HFFc6 (cell line): ENCODE data around the gene SLAMF9. TPM values are rescaled to one million over a fixed set of nuclear protein-coding genes. Genes with fewer than 3 reads are reported as not detected.

Source experiments
- DNase-seq: peaks from one replicate; pipeline ENCODE4 v3.0.0-alpha.2; 2018
- H3K27ac Mint-ChIP-seq: 2 replicates; pipeline ENCODE4 v1.8.0; 2020; ENCODE audit warnings: mild to moderate bottlenecking, mixed read lengths
- H3K27me3 Mint-ChIP-seq: 2 replicates; pipeline ENCODE4 v1.8.0; 2021; ENCODE audit warnings: mild to moderate bottlenecking, moderate library complexity, mixed read lengths; ENCODE audit not compliant: insufficient read depth
- H3K36me3 Mint-ChIP-seq: 2 replicates; pipeline ENCODE4 v1.8.0; 2021; ENCODE audit warnings: low read depth, mixed read lengths
- H3K4me1 Mint-ChIP-seq: 2 replicates; pipeline ENCODE4 v1.8.0; 2020; ENCODE audit warnings: low read depth, mixed read lengths
- H3K4me3 Mint-ChIP-seq: 2 replicates; pipeline ENCODE4 v1.8.0; 2020; ENCODE audit warnings: mild to moderate bottlenecking, moderate library complexity, mixed read lengths
- H3K9me3 Mint-ChIP-seq: 2 replicates; pipeline ENCODE4 v1.8.0; 2020; ENCODE audit warnings: mild to moderate bottlenecking, mixed read lengths
- CTCF ChIP-seq: fragments of 200-600 bp; sonication (generic); IDR thresholded peaks from 2 replicates; pipeline ENCODE4 v1.5.0; 2021; ENCODE audit warnings: antibody characterized with exemption, mild to moderate bottlenecking
- total RNA-seq, 6 experiments: library from RNA; stranded (reverse); fragmentation: NEBNext Ultra II Directional; extraction: Animal tissue kit (Norgen Biotek cat#: 25700); gene quantifications; 2 replicates in 1 of 6; 3 replicates in 5 of 6; pipeline ENCODE4 v1.2.3, GENCODE V29; 2021

The SLAMF9 gene
- total RNA-seq, 6 experiments from 2014 or later = 0.41 to 0.51 (median 0.46) TPM; not detected in 3

DNA sequence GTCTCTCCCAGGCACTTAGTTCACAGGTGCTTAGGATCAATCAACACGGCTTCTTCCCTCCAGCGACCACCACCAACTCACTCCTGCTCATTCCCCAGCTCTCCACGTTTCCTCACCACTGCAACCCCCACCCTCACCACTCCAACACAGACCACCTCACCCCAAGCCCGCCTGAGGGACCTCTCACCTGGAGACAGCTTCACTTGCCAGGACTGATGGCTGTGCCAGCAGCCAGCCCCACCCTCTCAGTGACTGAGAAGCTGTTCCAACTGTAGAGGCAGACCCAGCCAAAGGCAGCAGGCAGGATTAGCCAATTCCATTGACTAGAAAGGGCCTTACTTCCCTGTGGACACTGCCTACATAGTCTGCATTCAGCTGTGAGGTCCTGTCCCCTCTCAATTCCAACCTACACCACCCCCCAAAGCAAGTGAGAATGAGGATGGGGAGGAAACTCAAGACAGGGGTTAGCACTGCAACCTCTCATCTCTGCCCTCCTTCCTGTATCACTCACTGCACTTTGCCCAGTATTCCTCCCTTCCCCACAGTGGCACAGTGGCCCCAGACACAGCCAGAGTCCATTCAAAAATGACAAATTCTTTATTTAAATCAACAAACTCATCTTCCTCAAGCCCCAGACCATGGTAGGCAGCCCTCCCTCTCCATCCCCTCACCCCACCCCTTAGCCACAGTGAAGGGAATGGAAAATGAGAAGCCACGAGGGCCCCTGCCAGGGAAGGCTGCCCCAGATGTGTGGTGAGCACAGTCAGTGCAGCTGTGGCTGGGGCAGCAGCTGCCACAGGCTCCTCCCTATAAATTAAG is 36.3 kb downstream of the SLAMF9 start:
- no peak for TF ChIP-seq CTCF
- H3K27ac Mint-ChIP-seq = peak overlapping the region; percentile 94
- H3K9me3 Mint-ChIP-seq = no peaks in the 10 kb centered on the region
- DNase-seq = no peak
- peaks cover 65% of the 10 kb centered on the region for H3K36me3 Mint-ChIP-seq
- peak overlapping the region; percentile 54 for H3K4me3 Mint-ChIP-seq
- peaks cover 14% of the 10 kb centered on the region; the same call in 1 of the 2 replicates for H3K27me3 Mint-ChIP-seq
- H3K4me1 Mint-ChIP-seq = peaks cover 100% of the 10 kb centered on the region

DNA sequence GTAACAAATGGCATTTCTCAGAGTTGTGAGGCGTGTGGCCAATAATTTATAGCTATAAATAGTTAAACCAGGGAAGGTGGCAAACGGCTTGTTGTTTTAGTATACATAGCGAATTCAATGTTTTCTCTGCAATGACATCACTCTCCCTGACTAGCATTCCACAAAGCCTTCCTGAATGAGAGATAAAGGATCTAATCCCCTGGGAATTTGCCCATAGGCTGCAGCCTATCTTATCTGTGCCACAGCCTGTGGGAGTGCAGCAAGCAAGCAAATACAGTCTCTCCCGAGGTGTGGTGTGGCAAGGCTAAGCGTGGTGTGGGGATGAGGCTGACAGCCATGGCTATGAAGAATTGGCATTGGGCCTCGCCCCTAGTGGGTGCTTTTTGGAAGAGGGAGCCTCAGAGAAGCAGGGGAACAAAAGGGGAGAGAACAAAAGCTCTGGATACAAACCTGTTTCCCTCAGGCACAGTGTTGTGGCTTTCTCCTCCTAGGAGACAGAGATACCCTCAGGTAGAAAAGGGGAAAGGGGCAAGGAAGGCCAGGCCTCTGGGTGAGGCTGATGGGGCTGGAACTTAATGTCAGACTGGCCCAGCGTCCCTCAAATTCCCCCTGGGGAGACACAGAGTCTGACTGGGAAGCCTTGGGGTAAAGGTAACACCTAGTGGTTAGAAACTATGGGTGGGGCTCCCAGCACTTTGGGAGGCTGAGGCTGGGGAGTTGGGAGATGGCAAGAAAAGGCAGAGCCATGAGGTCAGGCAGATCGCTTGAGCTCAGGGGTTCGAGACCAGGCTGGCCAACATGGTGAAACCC is 37.6 kb downstream of the SLAMF9 start:
- Mint-ChIP-seq H3K27ac (peak overlapping the region; percentile 94), H3K4me3 (peak overlapping the region; percentile 70), H3K4me1 (peaks cover 100% of the 10 kb centered on the region), H3K27me3 (peaks cover 14% of the 10 kb centered on the region; the same call in 1 of the 2 replicates), H3K9me3 (no peaks in the 10 kb centered on the region), H3K36me3 (peaks cover 62% of the 10 kb centered on the region)
- TF ChIP-seq CTCF = peak; percentile 32; the same call in 1 of the 2 replicates
- peak; percentile 94 for DNase-seq

GRCh38 chr1:159915571-159916241 is 38.3 kb downstream of the SLAMF9 start:
- Mint-ChIP-seq H3K9me3 (no peaks in the 10 kb centered on the region), H3K27ac (peak overlapping the region; percentile 94), H3K4me3 (peak overlapping the region; percentile 70), H3K36me3 (peaks cover 55% of the 10 kb centered on the region), H3K27me3 (peaks cover 14% of the 10 kb centered on the region; the same call in 1 of the 2 replicates), H3K4me1 (peaks cover 100% of the 10 kb centered on the region)
- no peak for DNase-seq
- no peak for TF ChIP-seq CTCF

DNA sequence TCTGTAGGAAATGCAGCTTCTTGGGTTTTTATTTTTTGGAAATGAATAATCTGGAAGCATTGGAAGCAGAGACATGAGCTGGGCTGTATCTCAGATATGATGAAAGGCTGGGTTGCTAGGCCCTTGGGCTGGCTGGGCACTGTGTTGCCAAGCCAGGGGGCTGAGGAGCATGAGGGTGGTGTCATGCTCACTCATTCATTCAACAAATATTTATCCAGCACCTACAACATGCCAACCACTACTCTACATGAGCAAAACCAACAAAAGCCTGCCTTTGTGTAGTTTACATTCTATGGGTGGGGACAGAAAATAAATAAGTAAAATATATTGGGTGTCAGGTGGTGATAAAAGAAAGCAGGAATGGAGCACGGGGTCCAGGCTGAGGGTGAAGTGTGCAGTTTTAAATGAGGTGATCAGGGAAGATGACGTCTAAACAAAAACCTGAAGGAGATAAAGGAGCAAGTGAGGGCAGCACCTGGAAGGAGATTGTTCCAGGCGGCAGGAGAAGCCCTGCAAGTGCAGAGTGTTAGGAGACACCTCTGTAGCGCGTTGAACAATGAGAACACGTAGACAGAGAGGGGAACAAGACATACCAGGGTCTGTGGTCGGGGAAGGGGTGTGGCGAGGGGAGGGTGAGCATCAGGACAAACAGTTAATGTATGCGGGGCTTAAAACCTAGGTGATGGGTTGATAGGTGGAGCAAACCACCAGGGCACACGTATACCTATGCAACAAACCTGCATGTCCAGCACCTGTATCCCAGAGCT is 39.6 kb downstream of the SLAMF9 start:
- H3K9me3 Mint-ChIP-seq = no peaks in the 10 kb centered on the region
- H3K27ac Mint-ChIP-seq = peak overlapping the region; percentile 97
- no peak for TF ChIP-seq CTCF
- peaks cover 100% of the 10 kb centered on the region for H3K4me1 Mint-ChIP-seq
- DNase-seq = no peak
- no peak overlapping the region for H3K4me3 Mint-ChIP-seq
- H3K36me3 Mint-ChIP-seq = peaks cover 43% of the 10 kb centered on the region
- H3K27me3 Mint-ChIP-seq = peaks cover 14% of the 10 kb centered on the region; the same call in 1 of the 2 replicates
